Lung (tissue), 12 donors: ENCODE data around the gene LARP1. TPM values are rescaled to one million over a fixed set of nuclear protein-coding genes. Genes with fewer than 3 reads are reported as not detected.

Experiments
- ATAC-seq: fragments of 200-7000 bp; cut with Tn5 transposase; one replicate; pipeline ENCODE4 v1.9.1; 2020; ENCODE audit warnings: moderate number of reproducible peaks; ENCODE audit not compliant: insufficient read depth, low FRiP score
- DNase-seq, 3 donors: peaks; one replicate each; pipeline ENCODE4 v3.0.0-alpha.2; 2013 to 2017
- H3K27ac ChIP-seq, 2 donors: one replicate each; pipeline ENCODE4 v1.5.1; 2013; ENCODE audit warnings: mild to moderate bottlenecking in 2 of 2, moderate library complexity in 2 of 2, control low read depth in 1 of 2, inconsistent platforms in 1 of 2, low read depth in 1 of 2, low read length in 1 of 2
- H3K27me3 ChIP-seq, 3 donors: one replicate each; pipeline ENCODE4 v1.5.1; 2013; ENCODE audit warnings: low read length in 2 of 3; ENCODE audit not compliant: control insufficient read depth in 3 of 3, insufficient read depth in 3 of 3
- H3K36me3 ChIP-seq, 4 donors: one replicate each; pipeline ENCODE4 v1.5.1; 2013; ENCODE audit warnings: low read length in 4 of 4, mild to moderate bottlenecking in 1 of 4, moderate library complexity in 1 of 4; ENCODE audit not compliant: control insufficient read depth in 4 of 4, insufficient read depth in 4 of 4
- H3K4me1 ChIP-seq, 5 donors: one replicate each; pipeline ENCODE4 v1.5.1; 2013; ENCODE audit warnings: low read length in 5 of 5, mild to moderate bottlenecking in 2 of 5, moderate library complexity in 1 of 5; ENCODE audit not compliant: control insufficient read depth in 5 of 5, insufficient read depth in 5 of 5
- H3K4me3 ChIP-seq: one replicate; pipeline ENCODE4 v1.5.1; 2013; ENCODE audit warnings: mild to moderate bottlenecking, control low read depth, moderate library complexity
- H3K9ac ChIP-seq, 2 donors: one replicate each; pipeline ENCODE4 v1.5.1; 2013; ENCODE audit warnings: low read length in 2 of 2, control low read depth in 1 of 2; ENCODE audit not compliant: insufficient read depth in 1 of 2
- H3K9me3 ChIP-seq, 4 donors: one replicate each; pipeline ENCODE4 v1.5.1; 2013; ENCODE audit warnings: low read length in 3 of 4, mild to moderate bottlenecking in 1 of 4, moderate library complexity in 1 of 4; ENCODE audit not compliant: control insufficient read depth in 4 of 4, insufficient read depth in 3 of 4
- CTCF ChIP-seq: IDR thresholded peaks from 2 replicates; pipeline ENCODE4 v1.5.1; 2012; ENCODE audit warnings: mild to moderate bottlenecking; ENCODE audit errors: control extremely low read depth, extremely low read depth
- WGBS, 2 donors: extraction: QIAGEN DNeasy Blood & Tissue Kit; methylation state at CpG; one replicate each; pipeline ENCODE4 v1.1.7; 2013; 5-methylcytosine and 5-hydroxymethylcytosine counted together
- polyA plus RNA-seq, 2 donors: library from polyadenylated mRNA; stranded (reverse); fragments of 200-250 nt; gene quantifications; one replicate each; pipeline ENCODE4 v1.2.1, GENCODE V29; 2013
- total RNA-seq, 2 donors: library from RNA; depleted of rRNA in 1 of 2; stranded (reverse); fragments of >200 nt in 1 of 2; gene quantifications; one replicate each; pipeline ENCODE4 v1.2.1, GENCODE V29; 2014 to 2021
- donor health status: control.
- donor health status: control.
- donor health status: Bipolar disorder and iron deficiency.
- donor health status: healthy.
- donor health status: DM: yes; HTN: yes; CAD: no.

LARP1 gene
- total and polyA plus RNA-seq, 4 donors = 30.5 to 199 (median 61.7) TPM

- H3K27ac ChIP-seq = no peak overlapping the region
- no peaks in the 10 kb centered on the region for H3K36me3 ChIP-seq
- no peak for TF ChIP-seq CTCF
- H3K27me3 ChIP-seq = no peaks in the 10 kb centered on the region
- H3K9me3 ChIP-seq = no peaks in the 10 kb centered on the region
- whole genome bisulfite sequencing, 2 donors = 88 to 91% methylated on average over 1 of the region's 1 CpG
- DNase-seq (no peak), ATAC-seq (no peak)
- H3K4me3 ChIP-seq = no peak overlapping the region
- no peak overlapping the region for H3K9ac ChIP-seq
- H3K4me1 ChIP-seq = peaks cover 3 to 40% (median 17%) of the 10 kb centered on the region in 5 donors
Measured at GRCh38 chr5:154762261-154762660, 7.1 kb downstream of the LARP1 start.

DNA sequence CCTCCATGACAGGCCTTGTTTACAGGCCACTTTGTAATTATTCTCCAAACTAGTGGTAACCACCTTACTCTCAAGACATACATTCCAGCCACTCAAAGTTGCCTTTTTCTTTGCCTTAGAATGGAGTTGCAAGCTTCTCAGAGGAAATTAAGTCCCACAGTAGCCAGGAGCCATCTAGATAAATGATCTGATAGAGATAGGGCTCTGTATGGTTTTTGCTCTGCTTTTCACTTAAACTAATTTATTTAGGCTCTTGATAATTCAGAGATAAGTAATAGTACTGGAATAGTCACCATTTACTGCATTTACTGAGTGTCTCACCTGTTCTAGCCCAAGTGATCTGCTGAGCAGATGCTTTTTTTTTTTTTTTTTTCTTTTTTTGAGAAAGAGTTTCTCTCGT is 7.5 kb downstream of the LARP1 start:
- no peaks in the 10 kb centered on the region for H3K9me3 ChIP-seq
- 30 to 65% methylated on average over 1 of the region's 1 CpG for WGBS, 2 donors
- TF ChIP-seq CTCF = no peak
- DNase-seq = no peak
- H3K9ac ChIP-seq = no peak overlapping the region
- no peak overlapping the region for H3K27ac ChIP-seq
- no peak for ATAC-seq
- H3K27me3 ChIP-seq = no peaks in the 10 kb centered on the region
- H3K4me3 ChIP-seq = no peak overlapping the region
- no peaks in the 10 kb centered on the region for H3K36me3 ChIP-seq
- H3K4me1 ChIP-seq = peaks cover 3 to 44% (median 18%) of the 10 kb centered on the region in 5 donors

DNA sequence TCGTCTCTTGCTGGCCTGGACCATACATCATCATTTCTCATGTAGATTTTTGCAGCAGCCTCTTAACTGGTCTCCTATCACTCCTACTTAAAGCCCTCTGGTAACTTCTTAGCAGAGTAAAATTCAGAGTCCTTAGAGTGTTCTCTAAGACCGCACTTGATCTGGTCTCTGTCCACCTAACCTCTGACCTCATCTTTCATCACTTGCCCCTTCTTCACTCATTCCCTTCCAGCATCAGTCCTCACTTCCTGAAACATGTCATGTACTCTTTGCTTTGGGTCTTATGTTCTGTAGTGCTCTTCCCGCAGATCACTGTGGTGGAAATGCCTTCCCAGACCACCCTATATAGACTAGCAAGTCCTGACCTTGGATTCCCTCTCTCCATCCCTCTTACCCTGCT is 9.8 kb downstream of the LARP1 start:
- no peaks in the 10 kb centered on the region for H3K9me3 ChIP-seq
- WGBS, 2 donors = 69 to 78% methylated on average over 3 of the region's 3 CpGs
- no peak overlapping the region for H3K27ac ChIP-seq
- ATAC-seq (no peak), DNase-seq (no peak)
- no peaks in the 10 kb centered on the region for H3K27me3 ChIP-seq
- peaks cover 0 to 52% (median 6%) of the 10 kb centered on the region in 5 donors for H3K4me1 ChIP-seq
- no peak overlapping the region for H3K4me3 ChIP-seq
- H3K9ac ChIP-seq = no peak overlapping the region
- no peak for TF ChIP-seq CTCF
- H3K36me3 ChIP-seq = no peaks in the 10 kb centered on the region

DNA sequence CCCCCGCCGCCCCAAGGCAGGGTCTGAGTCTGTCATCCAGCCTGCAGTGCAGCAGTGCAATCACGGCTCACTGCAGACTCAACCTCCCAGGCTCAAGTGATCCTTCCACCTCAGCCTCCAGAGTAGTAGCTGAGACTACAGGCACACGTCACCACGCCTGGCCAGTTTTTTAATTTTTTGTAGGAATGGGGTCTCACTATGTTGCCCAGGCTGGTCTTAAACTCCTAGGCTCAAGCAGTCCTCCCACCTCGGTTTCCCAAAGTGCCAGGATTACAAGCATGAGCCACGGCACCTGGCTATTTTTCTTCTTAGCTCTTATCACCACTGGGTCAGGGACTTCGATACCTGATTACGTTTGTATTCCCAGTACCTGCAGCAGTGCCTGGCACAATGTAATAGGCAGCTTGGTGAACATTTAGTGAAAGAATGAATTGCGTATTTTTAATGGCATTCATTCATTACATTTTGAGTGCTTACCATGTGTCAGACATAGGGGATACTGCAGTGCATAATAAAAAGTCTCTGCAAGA is 10.3 kb downstream of the LARP1 start:
- Histone ChIP-seq H3K9ac (no peak overlapping the region), H3K4me3 (no peak overlapping the region), H3K4me1 (peaks cover 0 to 57% (median 11%) of the 10 kb centered on the region in 5 donors), H3K27me3 (no peaks in the 10 kb centered on the region), H3K27ac (no peak overlapping the region), H3K9me3 (no peaks in the 10 kb centered on the region), H3K36me3 (no peaks in the 10 kb centered on the region)
- no peak for TF ChIP-seq CTCF
- ATAC-seq (no peak), DNase-seq (no peak)
- WGBS, 2 donors = 89 to 93% methylated on average over 10 of the region's 10 CpGs
